Measurements from ENCODE around the gene BMAL2. TPM values are rescaled to one million over a fixed set of nuclear protein-coding genes. Genes with fewer than 3 reads are reported as not detected.

The BMAL2 gene
- total RNA-seq, 1 donor from 2014 or later = 2.6 TPM

- no peak for DNase-seq (ENCODE audit: low spot score)
These were observed 13.2 kb upstream of the BMAL2 start for GRCh38 chr12:27319409-27319808.

GRCh38 chr12:27319848-27320247, 12.8 kb upstream of the BMAL2 start:
- ATAC-seq (no peak), DNase-seq (ENCODE audit: low spot score) (no peak)

More at GRCh38 chr12:27319409-27319808, 13.2 kb upstream of the BMAL2 start:
- ATAC-seq = no peak

- DNase-seq (ENCODE audit: low spot score) (no peak), ATAC-seq (no peak)
These were observed 8.1 kb upstream of the BMAL2 start for GRCh38 chr12:27324530-27324929.

GRCh38 chr12:27330846-27331245, 1.8 kb upstream of the BMAL2 start:
- ATAC-seq = no peak
- DNase-seq (ENCODE audit: low spot score) = no peak

- ATAC-seq = no peak
- no peak for DNase-seq (ENCODE audit: low spot score)
These were observed 1.2 kb upstream of the BMAL2 start for GRCh38 chr12:27331291-27331926.

GRCh38 chr12:27331927-27332324, 710 bp upstream of the BMAL2 start:
- DNase-seq (ENCODE audit: low spot score) = no peak

GRCh38 chr12:27332407-27332713, 276 bp upstream of the BMAL2 start:
- ATAC-seq (no peak), DNase-seq (ENCODE audit: low spot score) (no peak)

More at GRCh38 chr12:27331927-27332324, 710 bp upstream of the BMAL2 start:
- ATAC-seq = no peak

- DNase-seq (ENCODE audit: low spot score) = peak; percentile 58
- peak; percentile 66 for ATAC-seq
These were observed 870 bp downstream of the BMAL2 start for GRCh38 chr12:27333403-27334009.

- no peak for DNase-seq (ENCODE audit: low spot score)
- ATAC-seq = peak; percentile 22
These were observed 1.5 kb downstream of the BMAL2 start for GRCh38 chr12:27334042-27334720.

- ATAC-seq (no peak), DNase-seq (ENCODE audit: low spot score) (no peak)
These were observed 2.1 kb downstream of the BMAL2 start for GRCh38 chr12:27334721-27335082.

- no peak for DNase-seq (ENCODE audit: low spot score)
- peak; percentile 4 for ATAC-seq
These were observed 3.0 kb downstream of the BMAL2 start for GRCh38 chr12:27335364-27336281.

- DNase-seq (ENCODE audit: low spot score) = no peak
- ATAC-seq = no peak
These were observed 3.6 kb downstream of the BMAL2 start for GRCh38 chr12:27336282-27336653.

- ATAC-seq (peak; percentile 13), DNase-seq (ENCODE audit: low spot score) (no peak)
These were observed 4.7 kb downstream of the BMAL2 start for GRCh38 chr12:27337376-27337775.

- DNase-seq (ENCODE audit: low spot score) (no peak), ATAC-seq (no peak)
These were observed 5.8 kb downstream of the BMAL2 start for GRCh38 chr12:27338473-27338872.

- no peak for ATAC-seq
- DNase-seq (ENCODE audit: low spot score) = no peak
These were observed 8.3 kb downstream of the BMAL2 start for GRCh38 chr12:27340971-27341370.

- ATAC-seq (no peak), DNase-seq (ENCODE audit: low spot score) (no peak)
These were observed 9.9 kb downstream of the BMAL2 start for GRCh38 chr12:27342536-27342935.

GRCh38 chr12:27343255-27344000, 10.8 kb downstream of the BMAL2 start:
- no peak for ATAC-seq
- DNase-seq (ENCODE audit: low spot score) = no peak

- ATAC-seq (peak; percentile 71), DNase-seq (ENCODE audit: low spot score) (no peak)
These were observed 11.6 kb downstream of the BMAL2 start for GRCh38 chr12:27344246-27344645.

- DNase-seq (ENCODE audit: low spot score) (no peak), ATAC-seq (no peak)
These were observed 12.1 kb downstream of the BMAL2 start for GRCh38 chr12:27344760-27345159.

GRCh38 chr12:27345376-27345775, 12.7 kb downstream of the BMAL2 start:
- DNase-seq (ENCODE audit: low spot score) (no peak), ATAC-seq (no peak)

GRCh38 chr12:27347779-27348178, 15.1 kb downstream of the BMAL2 start:
- no peak for DNase-seq (ENCODE audit: low spot score)
- no peak for ATAC-seq

Measured in left lobe of liver (tissue), 2 donors.